Fibroblast of mammary gland (primary cell): ENCODE data around the gene SAMD8.
"Not testable (repeated sequence)": the region's sequence is repeated elsewhere in the genome, so short reads cannot be mapped to it uniquely, and the experiment has no call there.

Experiments used
- DNase-seq: peaks from one replicate; pipeline ENCODE4 v3.0.0-alpha.2; 2010; ENCODE audit warnings: low read depth
- H3K4me3 ChIP-seq: 2 replicates; pipeline ENCODE4 v1.5.1; 2011; ENCODE audit warnings: low read depth, mild to moderate bottlenecking, low read length, moderate library complexity; ENCODE audit not compliant: control insufficient read depth
- TF ChIP-seq, protein P1 (sequence below): conservative IDR thresholded peaks from 2 replicates; pipeline ENCODE4 v1.5.1; 2011; ENCODE audit warnings: low read depth, low read length, inconsistent platforms; ENCODE audit not compliant: control insufficient read depth, insufficient read depth

The SAMD8 gene

DNA sequence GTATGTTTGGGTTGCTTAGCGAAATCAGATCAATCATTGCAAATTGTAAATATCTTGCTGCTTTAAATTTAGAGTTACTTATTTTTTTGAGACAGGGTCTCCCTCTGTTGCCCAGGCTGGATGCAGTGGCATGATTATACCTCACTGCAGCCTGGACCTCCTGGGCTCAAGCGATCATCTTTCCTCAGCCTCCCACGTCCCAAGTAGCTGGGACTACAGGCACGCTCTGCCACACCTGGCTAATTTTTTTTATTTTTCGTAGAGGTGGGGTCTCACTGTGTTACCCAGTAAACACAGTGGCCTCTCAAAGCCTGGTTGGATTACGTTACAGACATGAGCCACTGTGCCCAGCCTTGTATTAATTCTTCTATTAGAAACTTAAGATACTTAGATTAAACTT is 100.9 kb downstream of the SAMD8 start:
- peak overlapping the region; percentile 93 for H3K4me3 ChIP-seq
- TF ChIP-seq, protein P1, sequence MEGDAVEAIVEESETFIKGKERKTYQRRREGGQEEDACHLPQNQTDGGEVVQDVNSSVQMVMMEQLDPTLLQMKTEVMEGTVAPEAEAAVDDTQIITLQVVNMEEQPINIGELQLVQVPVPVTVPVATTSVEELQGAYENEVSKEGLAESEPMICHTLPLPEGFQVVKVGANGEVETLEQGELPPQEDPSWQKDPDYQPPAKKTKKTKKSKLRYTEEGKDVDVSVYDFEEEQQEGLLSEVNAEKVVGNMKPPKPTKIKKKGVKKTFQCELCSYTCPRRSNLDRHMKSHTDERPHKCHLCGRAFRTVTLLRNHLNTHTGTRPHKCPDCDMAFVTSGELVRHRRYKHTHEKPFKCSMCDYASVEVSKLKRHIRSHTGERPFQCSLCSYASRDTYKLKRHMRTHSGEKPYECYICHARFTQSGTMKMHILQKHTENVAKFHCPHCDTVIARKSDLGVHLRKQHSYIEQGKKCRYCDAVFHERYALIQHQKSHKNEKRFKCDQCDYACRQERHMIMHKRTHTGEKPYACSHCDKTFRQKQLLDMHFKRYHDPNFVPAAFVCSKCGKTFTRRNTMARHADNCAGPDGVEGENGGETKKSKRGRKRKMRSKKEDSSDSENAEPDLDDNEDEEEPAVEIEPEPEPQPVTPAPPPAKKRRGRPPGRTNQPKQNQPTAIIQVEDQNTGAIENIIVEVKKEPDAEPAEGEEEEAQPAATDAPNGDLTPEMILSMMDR = no peak
- DNase-seq = no peak

DNA sequence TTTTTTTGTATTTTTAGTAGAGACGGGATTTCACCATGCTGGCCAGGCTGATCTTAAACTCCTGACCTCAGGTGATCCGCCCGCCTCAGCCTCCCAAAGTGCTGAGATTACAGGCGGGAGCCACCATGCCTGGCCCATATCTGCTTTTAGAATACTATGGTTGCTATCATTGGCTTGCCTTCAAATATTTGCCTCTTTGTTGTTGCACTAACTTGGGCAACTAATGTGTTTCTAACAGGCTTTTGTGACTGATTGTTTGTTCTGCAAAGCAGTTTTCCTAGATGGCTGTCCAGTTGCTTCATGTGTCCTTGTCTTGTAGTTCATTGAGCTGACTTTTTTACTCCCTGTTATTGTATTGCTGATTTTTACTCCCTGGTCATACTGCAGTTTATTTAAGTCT is 108.8 kb downstream of the SAMD8 start:
- H3K4me3 ChIP-seq = no peak overlapping the region
- TF ChIP-seq, protein P1 = no peak
- DNase-seq = no peak

DNA sequence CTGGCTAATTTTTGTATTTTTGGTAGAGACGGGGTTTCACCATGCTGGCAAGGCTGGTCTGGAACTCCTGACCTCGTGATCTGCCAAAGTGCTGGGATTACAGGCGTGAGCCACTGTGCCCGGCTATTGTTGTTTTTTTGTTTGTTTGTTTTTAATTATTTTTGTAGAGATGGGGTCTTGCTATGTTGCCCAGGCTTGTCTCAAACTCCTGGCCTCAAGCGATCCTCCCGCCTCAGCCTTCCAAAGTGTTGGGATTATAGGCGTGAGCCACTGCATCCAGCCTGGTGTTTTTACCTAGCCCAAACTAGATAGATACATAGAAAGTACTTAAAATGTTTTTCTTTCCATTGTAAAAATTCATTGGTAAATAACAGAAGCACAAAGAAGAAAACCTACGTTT is 110.0 kb downstream of the SAMD8 start:
- not testable (repeated sequence) for DNase-seq, H3K4me3 ChIP-seq

DNA sequence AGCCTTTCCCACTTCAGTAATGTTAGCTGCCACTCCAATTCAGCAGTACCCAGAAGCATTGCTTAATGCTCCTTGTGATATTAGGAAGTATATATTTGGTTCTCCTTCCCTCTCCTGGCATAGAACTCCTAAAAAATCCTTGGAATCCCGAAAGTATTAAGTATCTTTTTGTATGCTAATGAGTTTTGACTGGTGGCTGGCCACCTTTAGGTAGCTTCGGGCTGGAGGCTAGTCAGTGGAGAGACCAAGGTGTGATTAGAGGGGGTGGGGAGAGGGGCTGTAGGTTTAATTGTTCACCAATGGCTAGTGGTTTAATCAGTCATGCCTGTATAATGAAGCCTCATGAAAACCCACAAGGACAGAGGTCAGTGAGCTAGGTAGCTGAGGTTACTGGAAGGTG is 112.1 kb downstream of the SAMD8 start:
- no peak overlapping the region for H3K4me3 ChIP-seq
- TF ChIP-seq, protein P1 = no peak

DNA sequence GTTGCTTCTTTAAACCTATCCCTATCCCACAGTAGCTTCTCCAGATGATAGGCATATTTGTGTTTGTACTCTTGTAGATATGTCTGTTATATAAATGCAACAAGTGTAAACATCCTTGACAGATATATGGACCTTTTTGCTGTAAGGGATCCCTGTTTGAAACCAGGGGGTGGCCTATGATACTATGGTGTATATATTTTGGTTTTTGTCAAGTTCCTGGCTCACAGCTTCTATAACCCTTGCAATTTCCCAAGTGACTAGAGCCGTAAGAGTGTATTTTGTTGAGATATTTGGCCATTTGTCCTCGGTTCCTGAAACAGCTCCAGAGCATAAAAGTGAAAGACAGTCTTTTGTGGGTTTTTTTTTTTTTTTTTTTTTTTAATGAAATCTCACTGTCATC is 114.6 kb downstream of the SAMD8 start:
- TF ChIP-seq, protein P1 = no peak
- H3K4me3 ChIP-seq = no peak overlapping the region
- DNase-seq = no peak

More for the DNA sequence above, 112.1 kb downstream of the SAMD8 start:
- no peak for DNase-seq

DNA sequence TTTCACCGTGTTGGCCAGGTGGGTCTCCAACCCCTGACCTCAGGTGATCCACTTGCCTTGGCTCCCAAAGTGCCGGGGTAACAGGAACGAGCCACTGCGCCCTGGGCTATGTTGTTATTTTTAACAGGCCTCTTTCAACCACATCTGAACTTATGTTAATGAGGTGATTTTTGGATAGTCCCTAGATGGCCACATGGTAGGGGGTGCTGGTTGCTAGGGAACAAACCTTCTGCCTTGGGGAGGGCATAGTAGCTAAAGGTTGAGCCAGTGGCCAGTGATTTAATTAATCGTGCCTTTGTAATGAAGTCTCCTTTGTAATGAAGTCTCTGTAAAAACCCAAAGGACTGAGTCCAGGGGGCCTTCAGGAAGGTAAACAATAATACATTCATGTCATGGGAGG is 115.2 kb downstream of the SAMD8 start:
- H3K4me3 ChIP-seq = no peak overlapping the region
- TF ChIP-seq, protein P1 = no peak
- no peak for DNase-seq

DNA sequence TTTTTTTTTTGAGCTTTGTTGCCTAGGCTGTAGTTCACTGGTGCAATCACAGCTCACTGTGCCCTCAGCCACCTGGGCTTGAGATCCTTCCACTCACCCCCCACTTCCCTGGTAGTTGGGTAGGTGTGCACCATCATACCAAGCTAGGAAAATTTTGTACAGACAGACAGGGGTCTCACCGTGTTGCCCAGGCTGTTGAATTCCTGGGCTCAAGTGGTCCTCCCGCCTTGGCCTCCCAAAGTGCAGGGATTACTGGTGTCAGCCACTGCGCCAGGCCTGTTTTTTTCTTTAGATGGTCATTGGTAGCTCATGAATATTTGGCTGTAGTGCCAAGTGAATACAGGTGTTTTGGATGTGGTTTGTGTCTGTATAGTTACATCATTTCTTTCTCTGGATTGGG is 116.8 kb downstream of the SAMD8 start:
- H3K4me3 ChIP-seq = no peak overlapping the region
- TF ChIP-seq, protein P1 = no peak
- no peak for DNase-seq
